Suppressor macrophage treated with lipopolysaccharide for 1 hour (primary cell): ENCODE data around the gene SF3A2.

Experiments
- DNase-seq, 3 donors: peaks; one replicate each; pipeline ENCODE4 v3.0.0-alpha.2; 2020 to 2022

Gene SF3A2

GRCh38 chr19:2207991-2208860 is 28.4 kb upstream of the SF3A2 start:
- peak in 2 of 3 donors; percentile 46 to 49 for DNase-seq

GRCh38 chr19:2208975-2209374 is 27.6 kb upstream of the SF3A2 start:
- DNase-seq: no peak

DNA sequence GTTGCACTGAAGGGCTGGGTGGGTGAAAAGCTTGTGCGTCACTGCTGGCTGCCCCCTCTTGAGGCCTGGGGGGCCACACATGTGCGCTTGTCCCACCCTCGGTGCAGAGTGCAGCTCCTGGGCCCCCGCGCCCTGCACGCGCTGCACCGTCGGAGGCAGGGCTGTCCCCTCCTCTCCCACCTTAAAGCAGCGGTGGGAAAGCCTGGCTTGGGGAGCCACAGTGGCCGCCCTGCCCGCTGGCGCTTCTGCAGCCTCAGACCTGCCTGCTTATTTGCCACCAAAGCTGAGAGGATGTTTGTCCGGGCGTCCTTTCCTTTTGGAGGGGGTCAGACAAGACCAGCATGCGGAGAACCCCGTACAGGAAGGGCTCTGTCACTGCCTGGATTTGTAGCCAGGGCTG is 27.2 kb upstream of the SF3A2 start:
- DNase-seq: no peak

DNA sequence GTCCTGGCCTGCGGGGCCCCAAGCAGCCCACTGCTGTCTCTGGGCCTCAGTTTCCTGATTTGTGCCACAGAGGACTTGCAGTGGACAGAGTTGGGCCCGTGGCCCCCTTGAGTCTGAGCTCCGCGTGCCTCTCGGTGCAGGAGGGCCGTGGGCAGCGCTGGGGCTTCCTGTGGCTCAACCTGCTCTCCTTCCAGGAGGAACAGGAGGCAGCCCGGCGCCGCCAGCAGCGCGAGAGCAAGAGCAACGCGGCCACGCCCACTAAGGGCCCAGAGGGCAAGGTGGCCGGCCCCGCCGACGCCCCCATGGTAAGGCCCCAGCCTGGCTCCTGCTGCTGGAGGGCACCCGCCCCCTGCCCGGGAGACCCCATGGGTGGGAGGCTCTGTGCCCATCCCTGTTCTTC is 26.4 kb upstream of the SF3A2 start:
- DNase-seq: no peak

DNA sequence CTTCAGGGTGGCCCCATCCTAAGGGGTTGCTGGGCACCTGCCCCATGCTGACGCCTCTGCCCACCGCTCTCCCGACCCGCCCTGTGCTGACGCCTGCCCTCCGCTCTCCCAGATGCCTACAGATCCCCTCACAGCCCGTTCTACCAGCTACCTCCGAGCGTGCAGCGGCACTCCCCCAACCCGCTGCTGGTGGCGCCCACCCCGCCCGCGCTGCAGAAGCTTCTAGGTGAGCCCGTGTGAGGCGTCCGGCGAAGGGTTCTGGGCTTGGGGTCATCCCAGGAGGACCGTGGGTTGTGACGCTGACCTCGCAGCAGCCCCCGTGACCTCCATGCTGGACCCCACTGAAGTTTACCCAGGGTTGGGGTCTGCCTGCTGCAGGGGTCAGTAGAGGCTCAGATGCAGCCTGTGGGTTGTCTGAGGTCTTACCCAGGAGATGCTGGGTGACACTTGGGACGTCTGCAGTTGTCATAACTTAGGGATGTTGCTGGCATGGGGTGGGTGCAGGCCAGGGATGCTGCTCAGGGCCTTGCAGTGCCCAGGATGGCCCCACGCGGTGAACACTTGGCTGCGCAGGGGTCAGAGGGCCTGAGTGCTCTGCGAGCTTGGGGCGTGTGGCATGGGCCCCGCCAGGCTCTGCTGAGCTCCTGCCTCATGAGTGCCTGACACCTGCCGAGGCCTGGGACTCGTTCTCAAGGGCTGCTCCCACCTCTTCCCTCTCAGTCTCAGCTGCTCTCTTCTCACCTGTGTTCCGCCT is 25.5 kb upstream of the SF3A2 start:
- DNase-seq: no peak

DNA sequence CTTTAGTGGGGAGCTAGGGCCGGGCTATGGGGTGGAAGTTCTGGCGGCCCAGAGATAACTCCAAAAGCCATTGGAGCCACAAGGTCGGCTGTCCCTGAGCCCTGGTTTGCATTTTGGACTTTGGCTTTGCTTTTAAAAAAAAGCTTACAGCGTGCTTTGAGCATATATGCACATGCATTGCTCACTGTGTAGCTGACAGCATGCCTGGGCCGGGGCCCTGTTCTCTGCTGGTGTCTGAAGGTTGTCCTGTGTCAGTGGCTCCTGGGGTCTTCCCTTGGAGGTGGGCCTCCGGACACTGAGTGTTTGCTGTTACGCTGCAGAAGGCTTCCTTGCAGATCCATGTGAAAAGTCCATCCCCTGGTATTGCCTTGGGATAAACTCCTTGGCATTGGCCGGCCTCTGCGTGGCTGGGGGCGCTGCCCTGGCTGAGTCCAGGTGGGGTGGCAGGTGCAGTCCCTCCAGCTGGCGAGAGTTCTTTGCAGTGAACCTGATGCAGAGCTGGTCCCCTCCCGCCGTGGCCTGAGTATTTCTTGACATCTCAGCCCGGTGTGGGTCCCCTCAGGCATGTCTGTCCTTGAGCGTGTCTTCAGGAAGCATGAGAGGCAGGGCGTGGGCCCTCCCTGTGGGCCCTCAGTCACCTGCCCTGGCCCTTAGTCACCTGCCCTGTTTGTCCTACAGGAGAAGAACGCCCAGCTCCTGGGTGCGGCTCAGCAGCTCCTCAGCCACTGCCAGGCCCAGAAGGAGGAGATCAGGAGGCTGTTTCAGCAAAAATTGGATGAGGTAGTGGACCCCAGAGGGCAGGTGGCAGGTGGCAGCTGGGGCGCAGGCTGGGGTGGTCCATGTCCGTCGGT is 23.5 kb upstream of the SF3A2 start:
- DNase-seq: no peak

DNA sequence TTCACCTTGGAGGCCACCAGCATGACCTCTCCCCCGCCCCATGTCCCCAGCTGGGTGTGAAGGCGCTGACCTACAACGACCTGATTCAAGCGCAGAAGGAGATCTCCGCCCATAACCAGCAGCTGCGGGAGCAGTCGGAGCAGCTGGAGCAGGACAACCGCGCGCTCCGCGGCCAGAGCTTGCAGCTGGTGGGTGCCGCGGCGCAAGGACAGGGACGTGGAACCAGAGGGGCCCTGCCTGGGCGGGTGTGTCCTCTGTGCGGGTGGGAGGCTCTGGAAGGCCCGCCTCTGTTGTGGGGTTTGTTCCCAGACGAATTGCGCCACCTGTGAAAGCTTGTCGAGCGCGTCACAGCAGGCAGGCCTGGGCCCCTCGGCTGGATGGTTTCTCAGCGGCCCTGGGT is 22.8 kb upstream of the SF3A2 start:
- no peak for DNase-seq

GRCh38 chr19:2214251-2214650 is 22.4 kb upstream of the SF3A2 start:
- DNase-seq: no peak

DNA sequence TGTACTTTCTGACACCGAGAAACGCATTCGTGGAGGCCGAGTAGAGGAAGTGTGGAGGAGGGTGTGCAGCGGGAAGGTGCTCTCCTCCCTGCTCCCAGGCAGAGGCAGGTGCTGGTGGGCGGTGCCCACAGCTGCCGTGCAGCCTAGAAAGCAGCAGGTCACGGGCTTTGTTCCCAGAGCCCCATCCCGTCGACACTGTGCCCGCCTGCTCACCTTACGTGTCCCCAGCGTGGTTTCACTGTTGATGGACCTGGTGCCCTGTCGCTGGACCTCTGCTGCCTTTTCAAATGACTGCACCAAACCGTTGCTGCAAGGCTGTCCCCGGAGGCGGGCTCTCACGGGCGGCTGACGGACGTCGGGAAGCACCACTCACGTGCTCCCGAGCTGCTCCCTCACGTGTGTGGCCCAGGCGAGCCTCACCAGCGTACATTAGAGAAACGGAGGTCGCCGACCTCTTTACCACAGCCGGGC is 21.3 kb upstream of the SF3A2 start:
- DNase-seq: no peak

DNA sequence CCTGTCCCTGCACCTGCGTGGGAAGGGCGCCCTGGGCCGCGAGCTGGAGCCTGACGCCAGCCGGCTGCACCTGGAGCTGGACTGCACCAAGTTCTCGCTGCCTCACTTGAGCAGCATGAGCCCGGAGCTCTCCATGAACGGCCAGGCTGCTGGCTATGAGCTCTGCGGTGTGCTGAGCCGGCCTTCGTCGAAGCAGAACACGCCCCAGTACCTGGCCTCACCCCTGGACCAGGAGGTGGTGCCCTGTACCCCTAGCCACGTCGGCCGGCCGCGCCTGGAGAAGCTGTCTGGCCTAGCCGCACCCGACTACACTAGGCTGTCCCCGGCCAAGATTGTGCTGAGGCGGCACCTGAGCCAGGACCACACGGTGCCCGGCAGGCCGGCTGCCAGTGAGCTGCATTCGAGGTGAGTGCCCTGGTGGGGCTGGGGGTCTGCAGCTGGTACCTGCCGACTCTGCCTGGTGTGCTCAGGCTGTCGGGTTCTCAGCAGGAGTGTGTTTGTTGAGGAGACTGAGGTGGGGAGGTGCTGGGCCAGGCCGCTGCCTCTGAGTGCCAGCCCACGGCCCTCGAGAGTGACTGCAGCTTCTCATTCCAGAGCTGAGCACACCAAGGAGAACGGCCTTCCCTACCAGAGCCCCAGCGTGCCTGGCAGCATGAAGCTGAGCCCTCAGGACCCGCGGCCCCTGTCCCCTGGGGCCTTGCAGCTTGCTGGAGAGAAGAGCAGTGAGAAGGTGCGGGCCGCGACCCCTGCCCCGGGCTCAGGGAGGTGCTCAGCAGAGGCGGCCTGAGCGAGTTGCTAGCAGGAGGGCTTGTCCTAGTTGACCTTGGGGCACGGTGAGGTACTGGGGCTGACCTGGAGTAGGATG is 20.0 kb upstream of the SF3A2 start:
- DNase-seq: no peak

DNA sequence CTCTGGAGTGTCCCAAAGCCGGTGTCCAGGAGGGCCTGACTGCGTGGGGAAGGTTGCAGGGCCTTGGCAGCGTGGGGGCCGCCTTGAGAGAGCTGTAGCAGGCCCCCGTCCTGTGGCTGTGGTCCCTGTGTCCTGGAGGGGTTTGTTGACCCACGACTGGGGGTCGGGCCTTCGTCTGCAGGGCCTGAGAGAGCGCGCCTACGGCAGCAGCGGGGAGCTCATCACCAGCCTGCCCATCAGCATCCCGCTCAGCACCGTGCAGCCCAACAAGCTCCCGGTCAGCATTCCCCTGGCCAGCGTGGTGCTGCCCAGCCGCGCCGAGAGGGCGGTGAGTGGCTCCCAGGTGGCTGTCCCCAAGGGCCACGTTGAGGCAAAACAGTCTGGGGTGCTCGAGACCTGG is 19.0 kb upstream of the SF3A2 start:
- no peak for DNase-seq

- no peak for DNase-seq
Observed at GRCh38 chr19:2219726-2220125, 16.9 kb upstream of the SF3A2 start.

- no peak for DNase-seq
Observed at GRCh38 chr19:2221250-2221831, 15.3 kb upstream of the SF3A2 start.

- DNase-seq: no peak
Observed at GRCh38 chr19:2221918-2222317, 14.7 kb upstream of the SF3A2 start.

- no peak for DNase-seq
Observed at GRCh38 chr19:2223391-2223790, 13.2 kb upstream of the SF3A2 start.

- DNase-seq: no peak
Observed at GRCh38 chr19:2223959-2224358, 12.7 kb upstream of the SF3A2 start.

GRCh38 chr19:2224754-2225349 is 11.8 kb upstream of the SF3A2 start:
- no peak for DNase-seq

DNA sequence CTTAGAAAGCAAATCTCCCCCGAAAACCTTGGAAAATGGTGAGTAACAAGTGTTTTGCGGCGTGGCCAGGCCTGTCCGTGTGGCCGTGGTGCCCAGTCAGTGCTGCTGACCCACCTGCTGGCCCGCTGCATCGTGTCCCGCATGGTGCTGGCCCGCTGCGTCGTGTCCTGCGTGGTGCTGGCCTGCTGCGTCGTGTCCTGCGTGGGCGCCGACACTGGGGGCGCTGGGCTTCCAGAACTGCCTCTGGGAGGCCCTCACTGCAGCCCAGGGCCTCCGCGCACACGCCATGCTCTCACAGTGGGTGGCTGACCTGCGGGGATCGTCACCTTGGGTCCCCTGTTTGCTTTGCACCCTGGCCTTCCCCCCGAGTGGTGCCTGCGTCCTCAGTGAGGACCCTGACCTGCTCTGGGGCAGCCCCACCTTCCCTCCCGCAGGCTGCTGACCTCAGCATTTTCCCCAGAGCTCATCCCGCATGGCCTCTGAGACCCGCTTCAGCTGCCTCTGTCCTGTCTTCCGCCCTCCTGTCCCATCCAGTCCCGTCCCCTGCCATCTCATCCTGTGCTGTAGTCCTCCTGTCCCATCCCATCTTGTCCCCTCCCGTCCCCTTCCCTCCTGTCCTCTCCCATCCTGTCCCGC is 11.1 kb upstream of the SF3A2 start:
- DNase-seq: no peak

- no peak for DNase-seq
Observed at GRCh38 chr19:2226051-2226839, 10.4 kb upstream of the SF3A2 start.

DNA sequence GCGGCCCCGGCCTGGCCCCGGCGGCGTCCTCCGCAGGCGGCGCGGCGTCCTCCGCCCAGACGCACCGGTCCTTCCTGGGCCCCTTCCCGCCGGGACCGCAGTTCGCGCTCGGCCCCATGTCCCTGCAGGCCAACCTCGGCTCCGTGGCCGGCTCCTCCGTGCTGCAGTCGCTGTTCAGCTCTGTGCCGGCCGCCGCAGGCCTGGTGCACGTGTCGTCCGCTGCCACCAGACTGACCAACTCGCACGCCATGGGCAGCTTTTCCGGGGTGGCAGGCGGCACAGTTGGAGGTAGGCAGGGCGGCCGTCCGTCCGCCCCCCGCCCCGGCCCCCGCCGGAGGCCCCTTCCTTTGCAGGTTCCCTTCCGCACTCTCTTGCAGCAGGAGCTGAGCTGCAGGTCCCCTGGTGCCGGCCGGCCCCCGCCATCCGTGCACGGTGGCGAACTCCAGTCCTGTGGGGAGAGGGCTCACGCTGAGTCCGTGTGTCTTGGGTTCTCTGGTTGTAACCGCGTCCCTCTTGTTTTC is 9.7 kb upstream of the SF3A2 start:
- DNase-seq: no peak
